ENCODE data around the gene ZBTB7B. TPM values are rescaled to one million over a fixed set of nuclear protein-coding genes. Genes with fewer than 3 reads are reported as not detected.

Gene ZBTB7B
- total and polyA plus RNA-seq, 9 of the 15 experiments (the other 6 are each of a cell fraction or from before 2014, with no cell fraction given), result 0.04 to 46.5 (median 15.2) TPM

- TF ChIP-seq ELF2 (CRISPR knock-in tag; IDR thresholded peaks at IDR 0.05) (0 out of 2 replicates have a peak, but pooled peaks have one; percentile 61), STAT5A (IDR thresholded peaks at IDR 0.05; ENCODE audit: borderline replicate concordance, low read length) (no peak), CBX3 (IDR thresholded peaks at IDR 0.05; ENCODE audit: borderline replicate concordance in 1 of 2, low read length in 2 of 2) (no peak; a peak in 1 of 3 replicates), PCBP1 (IDR thresholded peaks at IDR 0.05; ENCODE audit: low read depth, low read length, poor library complexity, severe bottlenecking) (peak; percentile 88), ZNF184 (CRISPR knock-in tag; IDR thresholded peaks at IDR 0.05) (no peak), ARNT (IDR thresholded peaks at IDR 0.05) (no peak), TBL1XR1 (IDR thresholded peaks at IDR 0.05; ENCODE audit: low read length in 2 of 2) (no peak), KAT7 (CRISPR knock-in tag; IDR thresholded peaks at IDR 0.05; ENCODE audit: borderline replicate concordance) (peak; percentile 70; the same call in 1 of the 2 replicates), MEF2A (IDR thresholded peaks at IDR 0.05; ENCODE audit: control insufficient read depth, low read depth, low read length) (no peak), E2F4 (CRISPR knock-in tag; IDR thresholded peaks at IDR 0.05; ENCODE audit: low read depth) (0 out of 2 replicates have a peak, but pooled peaks have one; percentile 51), SFPQ (IDR thresholded peaks at IDR 0.05; ENCODE audit: low read depth, low read length) (no peak), ZNF398 (CRISPR knock-in tag; IDR thresholded peaks at IDR 0.05) (no peak), PHF8 (IDR thresholded peaks at IDR 0.05; ENCODE audit: borderline replicate concordance, low read length) (peak; percentile 86; the same call in 1 of the 2 replicates), EZH2 (IDR thresholded peaks at IDR 0.05; ENCODE audit: borderline replicate concordance, low read depth, low read length) (no peak), NELFE (IDR thresholded peaks at IDR 0.05; ENCODE audit: insufficient read depth, insufficient read length) (no peak), POLR3G (IDR thresholded peaks at IDR 0.05; ENCODE audit: extremely low read depth, insufficient read length, insufficient replicate concordance) (no peak), SMAD1 (IDR thresholded peaks at IDR 0.05; ENCODE audit: low read depth, low read length, partially characterized antibody) (no peak), ELF1 (tag; IDR thresholded peaks at IDR 0.05) (peak; percentile 74; the same call in 1 of the 2 replicates), EP400 (IDR thresholded peaks at IDR 0.05) (peak; percentile 79), TEAD4 (IDR thresholded peaks at IDR 0.05; ENCODE audit: low read length) (no peak), TEAD4 (CRISPR knock-in tag; IDR thresholded peaks at IDR 0.05; ENCODE audit: borderline replicate concordance) (no peak)
These were observed 41.1 kb upstream of the ZBTB7B start, which contains the start of gene PYGO2 (continued) for GRCh38 chr1:154961207-154962155.

Measured in K562 (cell line).